ENCODE measurements around the gene CALY. TPM values are rescaled to one million over a fixed set of nuclear protein-coding genes. Genes with fewer than 3 reads are reported as not detected.
"Not testable (repeated sequence)": the region's sequence is repeated elsewhere in the genome, so short reads cannot be mapped to it uniquely, and the experiment has no call there.

The CALY gene, protein sequence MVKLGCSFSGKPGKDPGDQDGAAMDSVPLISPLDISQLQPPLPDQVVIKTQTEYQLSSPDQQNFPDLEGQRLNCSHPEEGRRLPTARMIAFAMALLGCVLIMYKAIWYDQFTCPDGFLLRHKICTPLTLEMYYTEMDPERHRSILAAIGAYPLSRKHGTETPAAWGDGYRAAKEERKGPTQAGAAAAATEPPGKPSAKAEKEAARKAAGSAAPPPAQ
- total RNA-seq: not detected

DNA sequence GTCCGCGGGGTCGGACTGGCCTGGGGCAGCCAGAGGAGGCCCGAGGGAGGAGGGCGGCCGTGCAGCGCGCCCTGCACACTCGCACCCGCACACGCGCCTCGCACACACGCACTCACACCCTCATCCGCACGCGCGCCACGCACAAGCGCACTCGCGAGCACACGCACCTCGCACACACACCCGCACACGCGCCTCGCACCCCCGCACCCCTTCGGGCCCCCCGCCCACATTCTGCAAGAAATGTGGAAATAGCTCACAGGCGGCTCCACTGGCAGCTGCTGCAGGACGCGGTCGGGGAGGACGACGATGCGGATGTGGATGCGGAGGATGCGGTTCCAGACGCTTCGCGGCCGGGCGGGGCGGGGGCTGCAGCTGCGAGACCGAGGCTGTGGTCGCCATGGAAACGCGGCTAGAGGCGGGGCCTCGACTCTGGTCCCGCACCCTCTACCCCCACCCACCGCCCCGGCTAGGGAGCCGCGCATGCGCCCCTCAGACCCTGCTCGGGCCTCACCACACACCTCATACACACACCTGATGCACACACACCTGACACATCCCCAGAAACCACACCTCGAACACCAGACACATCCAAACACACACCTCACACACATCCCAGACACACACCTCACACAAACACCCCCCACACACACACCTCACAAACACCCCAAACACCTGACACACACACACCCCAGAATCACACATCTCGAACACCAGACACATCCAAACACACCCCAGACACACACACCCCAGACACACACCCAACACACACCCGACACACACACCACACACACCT lies at the start of gene CALY:
Gene CALY (minus strand): TSS at position 320 of the 793 bp plus-strand sequence. CDS start 7,907 bp downstream, outside the sequence.
- ChIA-PET POLR2A (no interaction called here), CTCF (interaction anchor here (2.0 kb wide), 1 partner anchor 19 kb away, joined by 4 read pairs; no protein-coding TSS in a partner anchor)

DNA sequence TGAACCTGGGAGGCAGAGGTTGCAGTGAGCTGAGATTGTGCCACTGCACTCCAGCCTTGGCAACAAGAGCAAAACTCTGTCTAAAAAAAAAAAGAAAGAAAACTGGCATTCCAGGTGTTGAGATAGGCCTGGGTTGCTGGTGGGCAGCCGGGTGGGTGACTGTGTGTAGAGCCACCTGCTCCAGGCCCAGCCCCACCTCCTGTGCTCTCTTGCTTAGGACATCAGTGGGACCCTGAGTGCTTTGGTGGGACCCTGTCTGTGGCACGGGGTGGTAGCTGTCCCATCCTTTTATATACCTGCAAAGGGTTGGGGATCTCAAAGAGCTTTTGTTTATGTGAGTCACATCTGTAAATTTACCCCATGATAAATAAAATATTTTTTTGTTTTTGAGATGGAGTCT lies 48.5 kb upstream of the CALY start:
- ChIA-PET POLR2A (no interaction called here), CTCF (no interaction called here)

DNA sequence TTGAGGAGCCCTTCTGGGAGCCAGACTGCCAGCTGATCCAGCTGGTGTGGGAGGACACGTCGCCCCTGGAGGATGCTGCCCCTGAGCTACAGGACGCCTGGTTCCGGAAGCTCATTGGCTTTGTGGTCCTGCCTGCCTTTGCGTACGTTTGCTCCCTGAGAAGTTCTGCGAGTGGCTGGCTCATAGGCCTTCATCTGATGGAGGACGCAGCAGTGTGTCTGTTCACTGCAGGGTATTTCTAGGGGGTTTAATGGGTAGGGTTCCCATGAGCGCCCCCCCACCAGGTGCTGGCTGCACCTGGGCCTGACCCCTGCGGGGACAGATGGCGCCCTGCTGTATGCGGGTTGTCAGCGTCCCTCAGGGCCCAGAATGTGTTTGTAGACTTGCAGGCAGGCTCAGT lies 47.4 kb upstream of the CALY start:
- POLR2A ChIA-PET: no interaction called here
- CTCF ChIA-PET: no interaction called here

DNA sequence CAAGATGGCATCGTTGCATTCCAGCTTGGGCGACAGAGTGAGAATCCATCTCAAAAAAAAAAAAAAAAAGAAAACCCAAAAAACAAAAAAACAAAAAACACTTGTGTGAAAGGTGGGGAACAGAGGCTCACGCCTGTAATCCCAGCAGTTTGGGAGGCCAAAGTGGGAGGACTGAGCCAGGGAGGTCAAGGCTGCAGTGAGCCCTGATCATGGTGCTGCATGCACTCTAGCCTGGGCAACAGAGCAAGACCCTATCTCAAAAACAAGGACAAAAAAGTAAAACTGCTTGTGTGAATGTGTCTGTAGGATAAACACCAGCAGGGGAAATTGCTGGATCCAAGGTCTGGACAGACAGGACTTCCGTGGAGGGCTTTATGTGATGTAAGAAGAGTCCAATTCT lies 46.9 kb upstream of the CALY start:
- POLR2A ChIA-PET: no interaction called here
- CTCF ChIA-PET: interaction anchor here (1.4 kb wide), 1 partner anchor 55 kb away, joined by 3 read pairs; no protein-coding TSS in a partner anchor

DNA sequence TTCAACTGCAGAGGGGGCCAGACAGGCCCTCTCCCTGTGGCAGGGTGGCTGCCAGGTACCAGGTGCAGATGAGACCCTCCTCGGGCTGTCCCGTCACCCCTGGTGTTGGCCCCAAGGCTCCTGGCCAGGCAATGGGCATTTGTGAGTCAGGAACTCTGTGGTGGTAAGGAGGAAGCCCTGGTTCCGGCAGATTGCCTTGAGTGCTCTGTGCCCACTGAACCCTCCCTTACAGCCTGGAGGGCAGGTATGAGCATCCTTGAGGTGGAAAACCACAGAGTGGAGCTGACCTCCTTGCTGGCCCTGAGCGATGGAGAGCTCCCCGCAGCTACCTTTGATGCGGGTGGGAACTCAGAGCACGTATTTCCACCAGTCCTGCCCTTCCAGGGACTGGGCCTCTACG lies 44.3 kb upstream of the CALY start:
- CTCF ChIA-PET: no interaction called here
- POLR2A ChIA-PET: no interaction called here

DNA sequence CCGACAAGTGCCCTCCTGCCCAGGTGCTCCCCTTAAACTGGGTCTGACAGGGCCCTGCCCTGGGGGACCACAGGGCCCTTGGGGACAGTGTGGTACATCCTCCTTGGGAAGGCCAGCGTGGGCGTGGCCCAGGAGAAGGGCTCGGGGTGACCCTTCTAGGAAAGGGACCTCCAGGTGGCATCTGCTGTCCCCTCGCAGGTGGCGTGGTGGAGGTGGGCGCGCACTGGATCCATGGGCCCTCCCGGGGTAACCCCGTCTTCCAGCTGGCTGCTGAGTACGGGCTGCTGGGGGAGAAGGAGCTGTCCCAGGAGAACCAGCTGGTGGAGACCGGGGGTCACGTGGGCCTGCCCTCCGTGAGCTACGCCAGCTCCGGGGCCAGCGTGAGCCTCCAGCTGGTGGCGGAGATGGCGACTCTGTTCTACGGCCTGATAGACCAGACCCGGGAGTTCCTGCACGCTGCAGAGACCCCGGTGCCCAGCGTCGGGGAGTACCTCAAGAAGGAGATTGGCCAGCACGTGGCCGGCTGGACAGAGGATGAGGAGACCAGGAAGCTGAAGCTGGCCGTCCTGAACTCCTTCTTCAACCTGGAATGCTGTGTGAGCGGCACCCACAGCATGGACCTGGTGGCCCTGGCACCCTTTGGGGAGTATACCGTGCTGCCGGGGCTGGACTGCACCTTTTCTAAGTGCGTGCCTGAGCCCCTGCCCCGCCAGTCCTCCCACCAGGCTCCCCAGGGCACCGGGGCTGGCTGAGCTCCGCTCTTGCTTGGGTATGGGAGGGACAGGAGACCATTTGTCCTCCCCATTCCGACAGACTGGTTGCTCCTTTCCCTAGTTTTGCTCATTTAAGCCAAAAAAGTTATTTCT lies 43.3 kb upstream of the CALY start:
- ChIA-PET POLR2A (interaction anchor here (0.7 kb wide), 1 partner anchor 11 kb away, joined by 3 read pairs; no protein-coding TSS in a partner anchor), CTCF (interaction anchor here (3.0 kb wide), 1 partner anchor 51 kb away, joined by 9 read pairs; no protein-coding TSS in a partner anchor)

DNA sequence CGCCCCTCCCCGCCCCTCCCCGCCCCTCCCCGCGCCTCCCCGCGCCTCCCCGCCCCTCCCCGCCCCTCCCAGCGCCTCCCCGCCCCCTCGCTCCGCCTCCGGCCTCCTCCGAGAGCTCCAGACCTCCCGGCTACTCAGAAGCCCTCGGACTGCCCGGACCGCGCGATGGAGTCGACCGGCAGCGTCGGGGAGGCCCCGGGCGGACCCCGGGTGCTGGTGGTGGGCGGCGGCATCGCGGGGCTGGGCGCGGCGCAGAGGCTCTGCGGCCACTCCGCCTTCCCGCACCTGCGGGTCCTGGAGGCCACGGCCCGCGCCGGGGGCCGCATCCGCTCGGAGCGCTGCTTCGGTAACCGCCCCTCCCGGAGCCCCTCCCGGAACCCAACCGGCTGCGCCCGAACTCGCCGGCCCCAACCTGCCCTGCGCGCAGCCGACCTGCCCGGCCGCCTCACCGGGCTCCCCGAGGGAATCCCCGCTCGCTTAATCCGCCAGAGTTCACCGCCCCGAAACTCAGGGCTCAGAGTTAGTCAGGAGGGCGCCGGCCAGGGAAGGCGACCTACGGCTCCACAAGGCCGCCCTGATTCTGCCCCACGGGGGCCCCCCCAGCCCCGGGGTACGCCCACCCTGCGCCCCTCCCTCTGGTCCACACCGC lies 42.6 kb upstream of the CALY start, which contains the start of gene PAOX:
Gene PAOX (plus strand): TSS at position 111 of the 649 bp plus-strand sequence. CDS start 55 bp downstream, at position 166.
- ChIA-PET CTCF (interaction anchor here (3.0 kb wide), 1 partner anchor 50 kb away, joined by 9 read pairs; no protein-coding TSS in a partner anchor), POLR2A (interaction anchor here (1.1 to 1.9 kb wide), 2 partner anchors 10 to 12 kb away, joined by 3 to 5 read pairs; no protein-coding TSS in a partner anchor)

DNA sequence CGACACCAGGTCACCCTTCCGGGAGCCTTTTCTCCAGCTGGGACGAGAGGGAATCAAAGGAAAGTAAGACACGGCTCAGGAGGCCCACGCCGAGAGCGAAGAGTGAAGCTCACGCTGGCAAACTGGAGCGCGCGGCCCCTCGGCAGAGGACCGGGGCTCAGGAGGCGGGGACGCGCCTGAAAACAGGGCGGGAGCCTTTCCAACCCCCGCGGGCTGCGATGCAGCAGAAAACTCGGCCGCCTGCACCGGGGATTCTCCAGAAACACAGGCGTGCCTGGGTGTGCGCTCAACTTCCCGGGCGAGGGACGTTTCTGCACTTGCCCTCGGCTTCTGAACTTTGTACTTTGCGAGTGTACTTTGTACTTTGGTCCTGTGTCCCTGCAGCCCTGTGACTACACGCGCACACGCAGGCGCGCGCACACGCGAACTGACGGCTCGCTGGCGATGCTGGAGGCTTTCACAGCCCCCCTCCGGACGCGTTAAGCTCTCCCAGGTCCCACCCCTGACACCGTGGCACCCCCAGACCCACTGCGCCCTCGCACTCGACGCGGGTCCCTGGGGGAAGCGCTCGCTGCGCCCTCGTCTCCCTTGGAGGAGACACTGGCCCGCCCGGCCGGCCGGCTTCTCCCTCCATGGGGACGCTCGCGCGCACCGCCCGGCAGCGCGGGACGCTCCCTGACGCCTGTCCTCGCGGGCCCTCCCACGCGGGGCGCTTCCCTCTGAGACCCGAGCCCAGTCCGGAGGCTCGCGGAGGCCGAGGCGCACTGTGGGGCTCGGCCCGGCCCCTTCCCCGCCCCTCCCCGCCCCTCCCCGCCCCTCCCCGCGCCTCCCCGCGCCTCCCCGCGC lies 41.8 kb upstream of the CALY start:
- CTCF ChIA-PET: interaction anchor here (3.0 kb wide), 1 partner anchor 49 kb away, joined by 9 read pairs; no protein-coding TSS in a partner anchor
- POLR2A ChIA-PET: interaction anchor here (1.1 to 1.9 kb wide), 2 partner anchors 11 to 12 kb away, joined by 3 to 5 read pairs; no protein-coding TSS in a partner anchor

DNA sequence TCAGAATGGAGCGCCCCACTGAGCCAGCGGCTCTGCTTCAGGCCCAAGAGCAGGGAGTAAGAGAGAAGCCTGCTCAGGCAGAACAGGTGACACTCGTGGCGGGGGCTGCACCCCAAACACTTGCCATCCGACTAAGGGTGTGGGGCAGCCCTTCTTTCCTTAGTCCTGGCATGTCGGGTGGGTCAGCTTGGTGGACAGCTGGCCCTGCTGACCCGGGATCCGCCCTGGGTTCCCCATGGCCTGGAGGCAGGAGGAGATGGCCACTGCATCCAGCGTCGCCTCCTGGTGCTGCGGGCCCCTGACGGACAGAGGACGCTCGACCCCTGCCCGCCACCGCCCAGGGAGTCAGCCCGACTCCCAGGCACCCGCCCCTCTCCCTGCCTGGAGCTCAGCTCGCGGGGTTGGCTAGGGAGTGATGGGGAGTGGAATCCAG lies 41.1 kb upstream of the CALY start:
- POLR2A ChIA-PET: interaction anchor here (1.1 to 1.9 kb wide), 2 partner anchors 11 to 13 kb away, joined by 3 to 5 read pairs; no protein-coding TSS in a partner anchor
- CTCF ChIA-PET: interaction anchor here (3.0 kb wide), 1 partner anchor 48 kb away, joined by 9 read pairs; no protein-coding TSS in a partner anchor

DNA sequence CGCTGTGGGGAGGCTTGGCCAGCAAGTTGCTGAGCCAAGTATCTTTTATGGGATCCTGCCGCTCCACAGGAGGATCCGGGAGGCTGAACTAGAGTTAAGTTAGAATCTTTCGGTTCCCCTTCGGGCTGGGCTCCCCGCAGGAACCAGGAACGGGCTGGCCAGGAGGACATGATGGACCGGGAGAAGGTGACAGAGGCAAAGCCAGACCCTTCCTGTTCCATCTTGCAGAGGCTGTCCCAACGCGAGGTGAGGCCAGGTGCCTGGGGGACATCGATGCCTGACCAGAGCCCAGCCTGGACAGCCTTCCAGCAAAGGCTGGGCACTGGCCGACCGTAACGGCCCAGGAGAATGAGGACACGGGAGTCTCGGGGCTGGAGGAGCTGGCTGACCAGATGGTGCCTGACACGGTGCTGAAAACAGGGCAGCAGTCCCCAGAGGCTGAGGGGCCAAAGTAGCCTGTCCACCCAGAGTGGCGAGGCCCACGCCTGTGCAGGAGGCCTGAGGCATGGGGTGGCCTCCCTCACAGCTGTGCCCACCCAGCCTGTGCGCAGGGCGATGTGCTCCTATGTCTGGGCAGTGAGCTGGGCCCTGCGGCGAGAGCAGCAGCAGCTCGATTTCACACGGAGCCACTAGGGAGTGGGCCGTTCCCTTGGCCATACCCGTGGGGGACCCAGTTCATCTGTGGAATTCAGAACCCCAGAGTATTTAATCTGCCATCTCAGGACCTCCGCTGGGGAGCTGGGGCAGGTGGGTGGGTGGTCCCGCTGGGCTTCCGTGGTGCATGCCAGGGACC lies 40.5 kb upstream of the CALY start:
- POLR2A ChIA-PET: no interaction called here
- CTCF ChIA-PET: interaction anchor here (3.0 kb wide), 1 partner anchor 48 kb away, joined by 9 read pairs; no protein-coding TSS in a partner anchor

DNA sequence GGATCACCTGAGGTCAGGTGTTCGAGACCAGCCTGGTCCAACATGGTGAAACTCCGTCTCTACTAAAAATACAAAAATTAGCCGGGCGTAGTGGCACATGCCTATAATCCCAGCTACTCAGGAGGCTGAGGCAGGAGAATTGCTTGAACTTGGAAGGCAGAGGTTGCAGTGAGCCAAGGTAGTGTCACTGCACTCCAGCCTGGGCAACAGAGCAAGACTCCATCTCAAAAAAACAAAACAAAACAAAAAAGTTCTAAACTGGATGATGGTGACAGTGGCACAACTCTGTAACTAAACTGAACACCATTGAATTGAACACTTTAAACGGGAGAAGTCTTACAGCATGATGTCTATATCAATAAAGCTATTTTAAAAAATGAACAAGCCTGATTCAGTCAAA lies 39.5 kb upstream of the CALY start:
- POLR2A ChIA-PET, CTCF ChIA-PET: not testable (repeated sequence)

DNA sequence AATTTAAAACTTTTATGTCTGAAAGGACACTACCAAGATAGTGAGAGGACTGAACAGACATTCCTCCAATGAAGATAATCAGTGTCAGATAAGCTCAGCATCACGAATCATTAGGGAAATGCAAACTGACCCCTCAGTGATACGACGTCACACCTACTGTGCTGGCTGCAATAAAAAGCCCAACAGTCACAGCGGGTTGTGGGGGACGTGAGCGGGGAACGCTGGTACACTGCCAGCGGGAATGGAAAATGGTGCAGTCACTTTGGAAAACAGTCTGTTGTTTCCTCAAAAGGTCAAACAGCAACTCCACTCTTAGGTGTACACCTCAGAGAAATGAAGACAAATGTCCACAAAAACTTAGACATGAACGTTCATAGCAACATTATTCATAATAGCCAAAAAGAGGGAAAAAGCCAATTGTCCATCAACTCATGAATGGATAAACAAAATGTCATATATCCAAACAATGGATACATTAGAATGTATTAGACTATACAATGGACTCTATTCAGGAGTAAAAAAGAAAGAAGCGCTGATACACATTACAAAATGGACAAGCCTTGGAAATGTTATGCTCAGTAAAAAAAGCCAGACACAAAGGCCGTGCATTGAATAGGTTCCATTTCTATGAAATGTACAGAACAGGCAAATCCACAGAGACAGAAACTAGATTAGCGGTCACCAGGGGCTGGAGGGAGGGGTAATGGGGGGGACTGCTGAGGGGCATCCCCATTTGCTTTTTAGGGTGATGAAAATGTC lies 38.8 kb upstream of the CALY start:
- CTCF ChIA-PET: no interaction called here

DNA sequence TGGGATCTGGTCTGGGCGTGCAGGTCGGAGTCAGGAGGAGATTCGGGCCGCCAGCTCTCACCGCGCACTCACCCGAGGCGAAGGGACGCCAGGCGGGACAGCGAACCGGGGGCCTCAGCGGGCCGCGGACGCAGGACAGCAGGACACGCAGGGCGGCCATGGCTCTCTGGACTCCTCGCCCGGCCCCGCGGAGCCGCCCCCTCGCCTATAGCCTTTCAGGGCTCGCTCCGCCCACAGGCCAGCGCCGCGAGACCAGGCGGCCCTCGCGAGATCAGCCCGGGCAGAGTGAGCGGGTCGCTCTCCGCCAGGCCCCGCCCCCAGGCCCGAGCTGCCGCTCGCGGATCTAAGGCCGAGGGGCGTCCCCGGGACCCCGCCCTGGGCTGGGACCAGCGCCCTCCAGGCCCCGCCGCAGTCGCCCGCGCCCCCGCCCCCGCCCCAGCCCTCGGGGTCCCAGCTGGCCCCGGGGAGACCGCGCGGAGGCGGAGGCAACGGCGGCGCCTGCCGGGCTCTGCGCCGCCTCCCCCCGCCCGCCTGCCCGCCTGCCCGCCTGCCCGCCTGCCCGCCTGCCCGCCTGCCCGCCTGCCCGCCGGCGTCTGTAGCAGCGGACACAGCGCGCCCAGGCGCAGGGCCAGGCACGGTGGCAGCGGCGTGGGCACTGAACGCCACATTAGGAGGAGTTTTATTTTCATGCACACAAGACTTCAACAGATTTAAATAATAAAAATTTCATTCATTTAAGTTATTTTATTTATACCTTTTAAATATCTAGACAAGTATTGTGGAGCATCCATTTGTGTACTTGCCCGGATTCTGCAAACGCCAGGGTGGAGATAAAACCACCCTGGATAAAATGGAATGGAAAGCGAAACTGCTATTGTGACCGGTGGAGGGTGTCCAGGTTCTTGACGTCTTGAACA lies 36.7 kb upstream of the CALY start, which contains the start of gene ECHS1:
Gene ECHS1 (minus strand): TSS at position 181 of the 917 bp plus-strand sequence. CDS start 21 bp downstream, at position 160.
- ChIA-PET POLR2A (interaction anchor here (0.6 kb wide), 1 partner anchor 9 kb away, joined by 3 read pairs; no protein-coding TSS in a partner anchor), CTCF (interaction anchor here (1.3 kb wide), 1 partner anchor 44 kb away, joined by 4 read pairs; no protein-coding TSS in a partner anchor)

More for the DNA sequence above, 38.8 kb upstream of the CALY start:
- POLR2A ChIA-PET: no interaction called here

DNA sequence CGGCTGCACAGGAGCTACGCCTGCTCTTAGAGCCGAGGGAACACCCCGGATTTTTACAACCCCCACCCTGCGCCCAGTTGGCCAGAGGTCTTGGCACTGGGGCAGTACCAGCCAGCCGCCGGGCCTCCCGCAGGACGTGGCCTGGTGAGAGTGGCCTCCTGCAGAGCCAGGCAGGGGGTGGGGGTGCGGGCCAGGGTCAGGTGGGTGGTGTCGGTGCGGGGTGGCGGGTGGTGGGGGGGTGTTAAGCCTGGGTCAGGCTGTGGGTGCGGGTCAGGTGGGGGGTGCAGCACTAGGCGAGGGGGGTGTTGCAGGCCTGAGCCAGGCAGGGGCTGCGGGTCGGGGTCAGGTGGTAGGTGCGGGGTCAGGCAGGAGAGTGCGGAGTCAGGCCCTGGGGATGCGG lies 35.8 kb upstream of the CALY start:
- ChIA-PET CTCF (interaction anchor here (1.3 kb wide), 1 partner anchor 43 kb away, joined by 4 read pairs; no protein-coding TSS in a partner anchor), POLR2A (no interaction called here)
